ENCODE measurements around the gene TLR10.
"Not testable (repeated sequence)": the region's sequence is repeated elsewhere in the genome, so short reads cannot be mapped to it uniquely, and the experiment has no call there.

TLR10 gene, protein sequence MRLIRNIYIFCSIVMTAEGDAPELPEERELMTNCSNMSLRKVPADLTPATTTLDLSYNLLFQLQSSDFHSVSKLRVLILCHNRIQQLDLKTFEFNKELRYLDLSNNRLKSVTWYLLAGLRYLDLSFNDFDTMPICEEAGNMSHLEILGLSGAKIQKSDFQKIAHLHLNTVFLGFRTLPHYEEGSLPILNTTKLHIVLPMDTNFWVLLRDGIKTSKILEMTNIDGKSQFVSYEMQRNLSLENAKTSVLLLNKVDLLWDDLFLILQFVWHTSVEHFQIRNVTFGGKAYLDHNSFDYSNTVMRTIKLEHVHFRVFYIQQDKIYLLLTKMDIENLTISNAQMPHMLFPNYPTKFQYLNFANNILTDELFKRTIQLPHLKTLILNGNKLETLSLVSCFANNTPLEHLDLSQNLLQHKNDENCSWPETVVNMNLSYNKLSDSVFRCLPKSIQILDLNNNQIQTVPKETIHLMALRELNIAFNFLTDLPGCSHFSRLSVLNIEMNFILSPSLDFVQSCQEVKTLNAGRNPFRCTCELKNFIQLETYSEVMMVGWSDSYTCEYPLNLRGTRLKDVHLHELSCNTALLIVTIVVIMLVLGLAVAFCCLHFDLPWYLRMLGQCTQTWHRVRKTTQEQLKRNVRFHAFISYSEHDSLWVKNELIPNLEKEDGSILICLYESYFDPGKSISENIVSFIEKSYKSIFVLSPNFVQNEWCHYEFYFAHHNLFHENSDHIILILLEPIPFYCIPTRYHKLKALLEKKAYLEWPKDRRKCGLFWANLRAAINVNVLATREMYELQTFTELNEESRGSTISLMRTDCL

DNA sequence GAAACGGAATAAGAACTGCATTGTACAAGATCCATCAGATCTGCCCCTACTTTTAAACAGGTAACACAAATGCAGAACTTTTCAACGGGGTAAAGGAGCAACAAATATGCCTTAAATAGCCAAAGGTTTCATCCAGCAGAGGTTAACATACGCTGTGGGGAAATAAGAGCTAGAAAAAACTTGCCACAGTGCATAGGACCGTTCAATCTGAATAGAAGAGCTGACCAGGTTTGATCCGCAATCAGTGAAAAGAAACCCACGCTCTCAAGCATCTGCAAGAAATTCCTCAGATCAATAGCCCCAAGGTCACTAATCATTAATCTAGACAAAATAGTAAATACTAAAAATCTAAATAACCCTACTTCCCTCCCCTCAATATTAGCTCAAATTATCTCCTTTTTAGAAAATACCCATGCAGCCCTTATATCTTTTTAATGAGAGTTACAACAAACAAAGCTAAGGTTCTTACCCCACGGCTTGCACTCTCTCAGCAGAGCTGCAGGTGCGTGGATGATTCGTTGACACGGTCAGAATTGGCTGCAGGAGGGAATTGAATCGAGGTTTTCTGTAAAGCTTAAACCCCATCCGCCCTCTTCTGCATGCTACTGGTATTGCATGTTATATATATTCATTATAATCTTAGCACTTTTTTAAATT lies at the start of gene TLR10:
TSS of gene TLR10 (minus strand) at position 539 of the 657 bp plus-strand sequence. CDS start 7,400 bp downstream, outside the sequence.
- no peak for DNase-seq (ENCODE audit: low read depth in 2 of 2)

GRCh38 chr4:38832206-38832605 lies 49.4 kb upstream of the TLR10 start:
- DNase-seq (ENCODE audit: low read depth in 2 of 2): no peak

- no peak for DNase-seq (ENCODE audit: low read depth in 2 of 2)
Observed at GRCh38 chr4:38831653-38832052, 48.9 kb upstream of the TLR10 start.

DNA sequence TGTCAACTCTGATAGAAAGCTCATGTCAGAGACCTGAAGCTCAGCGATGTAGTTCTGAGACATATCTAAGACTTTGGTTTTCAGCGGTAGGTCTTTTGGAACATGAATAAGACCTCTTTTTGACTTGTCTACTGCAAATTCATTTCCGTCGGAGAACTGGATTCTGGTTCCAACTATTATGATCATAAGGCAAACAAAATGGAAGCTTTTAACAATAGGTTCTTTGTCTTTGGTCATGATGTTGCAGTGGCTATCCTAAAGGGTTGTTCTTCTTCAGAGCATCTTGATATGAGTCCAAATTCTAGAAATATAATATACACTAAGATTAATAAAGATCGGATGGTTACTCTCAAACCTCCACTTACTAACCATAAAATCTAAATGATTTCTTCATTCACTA lies 46.4 kb upstream of the TLR10 start:
- DNase-seq (ENCODE audit: low read depth in 2 of 2): no peak

GRCh38 chr4:38823766-38824165 lies 41.0 kb upstream of the TLR10 start:
- DNase-seq (ENCODE audit: low read depth in 2 of 2): no peak

DNA sequence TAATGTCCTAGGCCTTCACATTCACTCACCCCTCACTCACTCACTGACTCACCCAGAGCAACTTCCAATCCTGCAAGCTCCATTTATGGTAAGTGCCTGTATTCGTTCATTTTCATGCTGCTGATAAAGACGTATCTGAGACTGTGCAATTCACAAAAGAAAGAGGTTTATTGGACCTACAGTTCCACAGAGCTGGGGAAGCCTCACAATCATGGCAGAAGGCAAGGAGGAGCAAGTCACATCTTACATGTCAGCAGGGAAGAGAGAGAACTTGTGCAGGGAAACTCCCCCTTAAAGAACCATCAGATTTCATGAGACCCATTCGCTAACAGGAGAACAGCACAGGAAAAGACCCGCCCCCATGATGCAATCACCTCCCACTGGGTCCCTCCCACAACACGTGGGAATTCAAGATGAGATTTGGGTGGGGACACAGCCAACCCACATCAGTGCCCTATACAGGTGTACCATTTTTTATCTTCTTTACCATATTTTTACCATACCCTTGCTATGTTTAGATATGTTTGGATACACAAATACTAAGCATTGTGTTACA lies 40.0 kb upstream of the TLR10 start:
- DNase-seq (ENCODE audit: low read depth in 2 of 2): no peak

DNA sequence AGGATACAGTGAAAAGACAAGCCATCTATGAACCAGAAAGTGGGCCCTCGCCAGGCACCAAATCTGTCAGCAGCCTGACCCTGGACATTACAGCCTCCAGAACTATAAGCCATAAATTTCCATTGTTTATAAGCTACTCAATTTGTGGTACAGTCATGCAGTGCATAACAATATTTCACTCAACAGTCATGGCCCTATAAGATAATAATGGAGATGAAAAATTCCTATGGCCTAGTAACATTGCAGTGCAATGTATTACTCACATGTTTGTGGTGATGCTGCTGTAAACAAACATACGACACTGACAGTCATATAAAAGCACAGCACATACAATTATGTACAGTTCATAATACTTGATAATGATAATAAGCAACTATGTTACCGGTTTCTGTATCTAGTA lies 38.9 kb upstream of the TLR10 start:
- no peak for DNase-seq (ENCODE audit: low read depth in 2 of 2)

GRCh38 chr4:38820329-38821061 lies 37.7 kb upstream of the TLR10 start:
- DNase-seq (ENCODE audit: low read depth in 2 of 2): no peak

DNA sequence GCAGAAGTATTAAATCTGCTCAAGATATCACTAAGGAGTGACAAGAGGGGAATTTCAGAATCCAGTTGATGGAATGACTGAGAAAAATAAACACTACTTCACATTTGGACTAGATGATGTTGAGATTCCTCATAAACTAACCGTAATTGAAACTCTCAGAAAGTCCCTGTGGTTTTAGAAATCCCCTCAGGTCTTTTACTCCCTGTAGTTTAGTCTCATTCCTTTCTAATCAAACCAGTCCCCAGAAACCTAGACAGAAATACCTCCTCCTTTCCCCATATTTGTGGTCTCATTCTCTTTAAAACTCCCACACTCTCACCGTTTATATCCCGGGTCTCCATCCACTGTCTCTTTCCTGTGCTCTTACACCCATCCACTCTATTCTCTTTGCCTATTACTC lies 36.8 kb upstream of the TLR10 start:
- no peak for DNase-seq (ENCODE audit: low read depth in 2 of 2)

DNA sequence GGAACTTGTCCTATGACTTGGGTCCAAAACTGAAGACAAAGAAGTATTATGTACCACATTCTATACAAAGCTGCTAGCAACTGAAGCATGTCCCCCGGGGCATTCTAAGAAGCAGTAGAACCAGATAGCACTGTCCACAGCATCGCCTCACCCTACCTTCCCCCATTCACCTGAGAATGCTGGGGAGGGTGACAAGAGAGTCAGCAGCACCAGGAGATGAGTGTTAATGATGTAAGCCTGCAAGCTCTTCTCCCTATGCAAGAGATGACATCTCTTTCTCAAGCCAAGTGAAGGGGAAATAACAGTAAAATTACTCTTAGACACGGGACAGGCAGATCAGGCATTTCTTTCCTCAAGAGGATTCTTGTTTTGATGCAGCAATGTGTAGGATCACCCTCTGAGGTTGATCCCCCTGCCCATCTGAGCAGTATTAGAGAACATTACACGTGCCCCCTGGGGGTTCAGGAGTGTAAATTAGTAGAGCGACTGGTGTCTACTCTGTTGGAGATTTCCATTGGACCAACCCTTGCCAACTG lies 35.7 kb upstream of the TLR10 start:
- DNase-seq (ENCODE audit: low read depth in 2 of 2): no peak

GRCh38 chr4:38815885-38816782 lies 33.3 kb upstream of the TLR10 start:
- DNase-seq (ENCODE audit: low read depth in 2 of 2): no peak

- no peak for DNase-seq (ENCODE audit: low read depth in 2 of 2)
Observed at GRCh38 chr4:38814386-38814785, 31.6 kb upstream of the TLR10 start.

DNA sequence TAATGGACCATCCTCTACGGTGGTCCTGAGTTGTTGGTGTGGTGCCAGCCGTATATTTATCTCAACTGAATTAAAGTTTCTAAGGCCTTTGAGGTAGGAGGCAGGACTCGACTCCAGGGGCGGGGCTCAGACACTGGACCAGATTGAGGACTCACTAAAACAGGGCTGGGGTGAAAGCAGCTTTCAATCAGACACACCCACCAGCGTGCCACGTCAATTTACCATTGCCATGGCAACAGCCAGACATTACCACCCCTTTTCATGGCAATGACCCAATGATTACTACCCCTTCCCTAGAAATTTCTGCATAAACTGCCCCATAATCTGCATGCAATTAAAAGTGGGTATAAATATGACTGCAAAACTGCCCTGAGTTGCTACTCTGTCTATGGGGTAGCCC lies 28.5 kb upstream of the TLR10 start:
- no peak for DNase-seq (ENCODE audit: low read depth in 2 of 2)

DNA sequence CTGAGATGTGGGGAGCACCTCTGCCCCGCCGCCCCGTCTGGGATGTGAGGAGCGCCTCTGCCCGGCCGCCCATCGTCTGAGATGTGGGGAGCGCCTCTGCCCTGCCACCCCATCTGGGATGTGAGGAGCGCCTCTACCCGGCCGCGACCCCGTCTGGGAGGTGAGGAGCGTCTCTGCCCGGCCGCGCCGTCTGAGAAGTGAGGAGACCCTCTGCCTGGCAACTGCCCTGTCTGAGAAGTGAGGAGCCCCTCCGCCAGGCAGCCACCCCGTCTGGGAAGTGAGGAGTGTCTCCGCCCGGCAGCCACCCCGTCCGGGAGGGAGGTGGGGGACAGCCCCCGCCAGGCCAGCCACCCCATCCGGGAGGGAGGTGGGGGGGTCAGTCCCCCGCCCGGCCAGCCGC lies 24.7 kb upstream of the TLR10 start:
- DNase-seq (ENCODE audit: low read depth in 2 of 2): not testable (repeated sequence)

GRCh38 chr4:38806251-38806650 lies 23.5 kb upstream of the TLR10 start:
- not testable (repeated sequence) for DNase-seq (ENCODE audit: low read depth in 2 of 2)

GRCh38 chr4:38805530-38806145 lies 22.8 kb upstream of the TLR10 start:
- DNase-seq (ENCODE audit: low read depth in 2 of 2): no peak

- DNase-seq (ENCODE audit: low read depth in 2 of 2): no peak
Observed at GRCh38 chr4:38804654-38805295, 22.0 kb upstream of the TLR10 start, which contains the start of gene TLR1. Gene TLR1 (minus strand): TSS chr4:38804791. CDS start chr4:38798831, 5,960 bp downstream.

GRCh38 chr4:38803833-38804653 lies 21.3 kb upstream of the TLR10 start:
- DNase-seq (ENCODE audit: low read depth in 2 of 2): no peak

All from stimulated activated CD8-positive, alpha-beta memory T cell treated with anti-CD3 and anti-CD28 coated beads, Interleukin-7, amount 100 ng/mL, for 1 hour (primary cell).